CD4-positive, alpha-beta memory T cell (primary cell): ENCODE results near the gene FRMD1. TPM values are rescaled to one million over a fixed set of nuclear protein-coding genes. Genes with fewer than 3 reads are reported as not detected.

ENCODE experiments used
- CTCF ChIA-PET: fragments of 350-600 bp; sonication (Branson Sonifier 250); formaldehyde crosslinking; loops from one replicate; lab custom pipeline; 2021; ENCODE audit warnings: inconsistent platforms; ENCODE audit not compliant: partially characterized antibody; lab: Charles Lee
- POLR2A ChIA-PET: fragments of 350-600 bp; sonication (Branson Sonifier 250); formaldehyde crosslinking; loops from one replicate; lab custom pipeline; 2021; ENCODE audit not compliant: partially characterized antibody; lab: Charles Lee
- DNase-seq, 5 donors: peaks; one replicate each; pipeline versions ENCODE4 v3.0.0 to v3.0.0-alpha.2; 2020 to 2022; ENCODE audit warnings: mixed read lengths in 1 of 5
- H3K27ac ChIP-seq: one replicate; pipeline ENCODE4 v1.7.0; 2013; ENCODE audit warnings: low read depth, low read length
- H3K27me3 ChIP-seq: 2 replicates; pipeline ENCODE4 v1.7.0; 2013; ENCODE audit warnings: mild to moderate bottlenecking, low read length, moderate library complexity; ENCODE audit not compliant: insufficient read depth
- H3K36me3 ChIP-seq: 2 replicates; pipeline ENCODE4 v1.7.0; 2013; ENCODE audit warnings: mild to moderate bottlenecking, low read length, moderate library complexity; ENCODE audit not compliant: insufficient read depth
- H3K4me1 ChIP-seq: 2 replicates; pipeline ENCODE4 v1.7.0; 2013; ENCODE audit warnings: mild to moderate bottlenecking, low read length, moderate library complexity; ENCODE audit not compliant: insufficient read depth
- H3K4me3 ChIP-seq, 2 donors: one replicate each; pipeline ENCODE4 v1.7.0; 2013; ENCODE audit warnings: low read length in 2 of 2, mild to moderate bottlenecking in 1 of 2
- H3K9me3 ChIP-seq, 2 donors: one replicate each; pipeline ENCODE4 v1.7.0; 2013; ENCODE audit warnings: low read length in 2 of 2, control low read depth in 1 of 2; ENCODE audit not compliant: control insufficient read depth in 1 of 2
- H3K27ac Mint-ChIP-seq, 7 donors: one replicate each; pipeline ENCODE4 v1.8.0; 2020 to 2021; ENCODE audit warnings: mixed read lengths in 7 of 7, mild to moderate bottlenecking in 6 of 7, inconsistent platforms in 3 of 7, moderate library complexity in 3 of 7
- H3K27me3 Mint-ChIP-seq, 2 donors: one replicate each; pipeline ENCODE4 v1.8.0; 2020 to 2021; ENCODE audit warnings: mixed read lengths in 2 of 2
- H3K36me3 Mint-ChIP-seq, 2 donors: one replicate each; pipeline ENCODE4 v1.8.0; 2020 to 2021; ENCODE audit warnings: mixed read lengths in 2 of 2, inconsistent platforms in 1 of 2, mild to moderate bottlenecking in 1 of 2
- H3K4me1 Mint-ChIP-seq, 4 donors: one replicate each; pipeline ENCODE4 v1.8.0; 2020 to 2021; ENCODE audit warnings: mixed read lengths in 4 of 4, mild to moderate bottlenecking in 1 of 4
- H3K4me3 Mint-ChIP-seq, 8 donors: one replicate each; pipeline ENCODE4 v1.8.0; 2020 to 2021; ENCODE audit warnings: mixed read lengths in 8 of 8, mild to moderate bottlenecking in 7 of 8, moderate library complexity in 6 of 8, inconsistent platforms in 3 of 8
- H3K9me3 Mint-ChIP-seq, 8 donors: one replicate each; pipeline ENCODE4 v1.8.0; 2020 to 2021; ENCODE audit warnings: mixed read lengths in 8 of 8, mild to moderate bottlenecking in 5 of 8, inconsistent platforms in 3 of 8, moderate library complexity in 1 of 8
- intact Hi-C: fragments of 100-400 bp; cut with micrococcal nuclease; formaldehyde crosslinking; loops from one replicate; pipeline ENCODE4 v1.15.1; 2023
- polyA plus RNA-seq, 2 donors: library from polyadenylated mRNA; unstranded; fragments of 300-500 nt; fragmentation: Illumina TruSeq; gene quantifications; one replicate each; pipeline ENCODE4 v1.2.3, GENCODE V29; 2021
- total RNA-seq, 2 experiments: library from RNA; stranded (reverse); gene quantifications; one replicate each; pipeline ENCODE4 v1.2.3, GENCODE V29; 2021

The FRMD1 gene
- total and polyA plus RNA-seq, 4 experiments from 2014 or later: not detected

DNA sequence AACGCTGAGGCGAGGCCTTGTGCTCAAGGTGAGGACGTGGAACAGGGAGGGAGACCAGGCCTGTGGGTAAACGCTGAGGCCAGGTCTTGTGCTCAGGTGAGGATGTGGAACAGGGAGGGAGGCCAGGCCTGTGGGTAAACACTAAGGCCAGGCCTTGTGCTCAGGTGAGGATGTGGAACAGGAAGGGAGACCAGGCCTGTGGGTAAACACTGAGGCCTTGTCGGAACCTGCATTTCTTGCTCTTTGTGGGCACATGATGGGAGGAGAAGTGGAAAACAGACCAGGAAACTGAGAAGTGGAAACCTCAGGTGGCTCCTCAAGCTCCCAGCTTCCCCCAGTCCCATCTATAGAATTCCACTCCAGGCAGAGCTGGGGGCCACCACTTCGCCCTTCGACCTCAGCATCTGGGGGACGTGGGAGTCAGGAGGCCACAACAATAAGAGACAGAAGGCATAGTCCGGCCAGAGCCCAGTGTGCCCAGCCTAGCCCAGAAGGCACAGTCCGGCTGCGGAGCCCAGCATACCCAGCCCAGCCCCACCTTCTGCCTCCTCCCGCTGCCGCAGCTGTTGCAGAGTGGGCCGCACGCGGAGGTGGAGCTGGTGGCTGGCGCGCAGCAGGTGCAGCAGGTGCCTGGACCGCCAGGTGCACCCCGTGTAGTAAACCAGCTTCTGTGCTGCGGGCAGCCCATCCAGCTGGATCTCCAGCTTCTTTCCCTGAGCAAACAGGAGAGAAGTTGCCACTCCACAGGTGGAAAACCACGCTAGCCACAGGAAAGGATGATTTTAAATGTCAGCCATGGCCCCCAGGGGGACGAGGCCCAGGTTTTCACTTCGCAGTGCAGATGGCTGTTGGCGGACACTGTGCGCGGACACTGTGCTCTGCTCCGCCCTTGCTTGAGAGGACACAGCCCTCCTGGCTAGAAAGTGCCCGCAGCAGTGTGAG, 17.5 kb downstream of the FRMD1 start:
- Mint-ChIP-seq H3K36me3 (no peaks in the 10 kb centered on the region), H3K27me3 (no peaks in the 10 kb centered on the region), H3K27ac (no peak overlapping the region), H3K9me3 (no peaks in the 10 kb centered on the region), H3K4me3 (no peak overlapping the region), H3K4me1 (no peaks in the 10 kb centered on the region)
- Histone ChIP-seq H3K36me3 (no peaks in the 10 kb centered on the region), H3K27ac (no peak overlapping the region), H3K27me3 (no peaks in the 10 kb centered on the region), H3K4me1 (no peaks in the 10 kb centered on the region), H3K9me3 (no peaks in the 10 kb centered on the region), H3K4me3 (no peak overlapping the region)
- DNase-seq: peak in 1 of 5 donors; percentile 7
- intact Hi-C loops: no loop called here
- ChIA-PET CTCF (no interaction called here), POLR2A (no interaction called here)

GRCh38 chr6:168060521-168060931, 18.5 kb downstream of the FRMD1 start:
- no peaks in the 10 kb centered on the region for H3K9me3 Mint-ChIP-seq
- H3K4me1 Mint-ChIP-seq: no peaks in the 10 kb centered on the region
- Histone ChIP-seq H3K27me3 (no peaks in the 10 kb centered on the region), H3K27ac (no peak overlapping the region), H3K4me3 (no peak overlapping the region), H3K36me3 (no peaks in the 10 kb centered on the region), H3K4me1 (no peaks in the 10 kb centered on the region), H3K9me3 (no peaks in the 10 kb centered on the region)
- intact Hi-C loops: no loop called here
- CTCF ChIA-PET: no interaction called here
- no peak overlapping the region for H3K4me3 Mint-ChIP-seq
- H3K27me3 Mint-ChIP-seq: no peaks in the 10 kb centered on the region
- POLR2A ChIA-PET: no interaction called here
- no peak overlapping the region for H3K27ac Mint-ChIP-seq
- DNase-seq: peak in 1 of 5 donors; percentile 26
- no peaks in the 10 kb centered on the region for H3K36me3 Mint-ChIP-seq

GRCh38 chr6:168058691-168059551, 20.1 kb downstream of the FRMD1 start:
- H3K27me3 ChIP-seq: no peaks in the 10 kb centered on the region
- no peaks in the 10 kb centered on the region for H3K36me3 ChIP-seq
- Mint-ChIP-seq H3K4me1 (no peaks in the 10 kb centered on the region), H3K4me3 (no peak overlapping the region), H3K27me3 (no peaks in the 10 kb centered on the region), H3K27ac (no peak overlapping the region), H3K36me3 (no peaks in the 10 kb centered on the region), H3K9me3 (no peaks in the 10 kb centered on the region)
- H3K4me1 ChIP-seq: no peaks in the 10 kb centered on the region
- CTCF ChIA-PET: no interaction called here
- no peak overlapping the region for H3K4me3 ChIP-seq
- POLR2A ChIA-PET: no interaction called here
- H3K9me3 ChIP-seq: no peaks in the 10 kb centered on the region
- intact Hi-C loops: no loop called here
- peak in 1 of 5 donors; percentile 30 for DNase-seq
- H3K27ac ChIP-seq: no peak overlapping the region

DNA sequence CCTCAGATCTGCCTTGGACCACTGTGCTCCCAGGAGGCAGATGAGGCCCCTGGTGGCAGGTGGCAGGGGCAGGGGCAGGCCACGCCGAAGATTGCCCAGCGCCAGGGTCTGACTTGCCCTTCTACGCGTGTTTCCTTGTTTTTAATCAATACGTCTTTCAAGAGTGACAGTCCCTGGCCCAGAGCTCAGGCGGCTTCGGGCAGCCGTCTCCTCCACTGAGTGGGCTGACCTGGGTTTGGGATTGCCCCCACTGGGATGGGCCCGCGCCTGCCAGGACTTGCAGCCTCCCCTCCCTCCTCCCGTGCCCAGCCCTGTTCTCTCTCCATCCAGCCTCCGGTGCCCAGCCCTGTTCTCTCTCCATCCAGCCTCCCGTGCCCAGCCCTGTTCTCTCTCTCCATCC, 21.2 kb downstream of the FRMD1 start:
- H3K36me3 ChIP-seq: no peaks in the 10 kb centered on the region
- Mint-ChIP-seq H3K36me3 (no peaks in the 10 kb centered on the region), H3K27ac (no peak overlapping the region), H3K4me3 (no peak overlapping the region), H3K27me3 (no peaks in the 10 kb centered on the region), H3K4me1 (no peaks in the 10 kb centered on the region), H3K9me3 (no peaks in the 10 kb centered on the region)
- no peak for DNase-seq
- intact Hi-C loops: no loop called here
- H3K4me1 ChIP-seq: no peaks in the 10 kb centered on the region
- ChIA-PET CTCF (no interaction called here), POLR2A (no interaction called here)
- H3K27me3 ChIP-seq: no peaks in the 10 kb centered on the region
- no peaks in the 10 kb centered on the region for H3K9me3 ChIP-seq
- no peak overlapping the region for H3K27ac ChIP-seq
- no peak overlapping the region for H3K4me3 ChIP-seq

DNA sequence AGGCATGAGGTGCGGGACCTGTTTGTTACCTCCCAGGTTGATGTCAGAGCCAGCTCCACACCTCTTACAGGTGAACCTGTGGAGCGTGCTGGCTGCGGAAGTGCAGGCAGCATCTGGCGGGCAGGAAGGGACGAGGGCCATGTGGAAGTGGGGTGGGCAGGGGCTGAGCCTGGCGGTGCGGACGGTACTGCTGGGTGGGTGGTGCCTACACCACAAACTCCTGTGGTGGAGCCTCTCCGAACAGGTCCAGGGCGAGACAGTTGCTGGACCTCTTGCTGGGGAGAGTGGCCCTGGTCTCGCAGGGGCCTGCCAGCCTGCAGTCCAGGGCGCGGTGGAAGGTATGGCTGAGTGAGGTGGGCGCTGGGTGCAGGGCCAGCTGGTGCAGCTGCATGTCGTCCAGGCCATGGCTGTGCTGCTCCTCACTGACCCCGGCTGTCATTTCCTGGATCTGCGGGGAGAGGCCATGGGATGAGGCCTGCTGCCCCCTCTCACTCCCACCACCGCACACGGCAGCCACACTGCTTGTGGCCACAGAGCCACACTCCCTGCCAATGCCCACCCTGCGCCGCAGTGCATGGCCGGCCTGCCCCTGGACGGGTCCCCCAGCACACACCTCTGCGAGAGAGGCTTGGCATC, 22.0 kb downstream of the FRMD1 start:
- no peaks in the 10 kb centered on the region for H3K27me3 ChIP-seq
- no peak overlapping the region for H3K4me3 Mint-ChIP-seq
- no peak for DNase-seq
- no peaks in the 10 kb centered on the region for H3K9me3 Mint-ChIP-seq
- no peak overlapping the region for H3K4me3 ChIP-seq
- no peak overlapping the region for H3K27ac ChIP-seq
- no peaks in the 10 kb centered on the region for H3K36me3 Mint-ChIP-seq
- no peaks in the 10 kb centered on the region for H3K27me3 Mint-ChIP-seq
- no peaks in the 10 kb centered on the region for H3K9me3 ChIP-seq
- no peaks in the 10 kb centered on the region for H3K4me1 ChIP-seq
- no peaks in the 10 kb centered on the region for H3K36me3 ChIP-seq
- intact Hi-C loops: no loop called here
- ChIA-PET POLR2A (no interaction called here), CTCF (no interaction called here)
- no peak overlapping the region for H3K27ac Mint-ChIP-seq
- no peaks in the 10 kb centered on the region for H3K4me1 Mint-ChIP-seq

- H3K9me3 ChIP-seq: no peaks in the 10 kb centered on the region
- intact Hi-C loops: no loop called here
- DNase-seq: no peak
- Mint-ChIP-seq H3K27me3 (no peaks in the 10 kb centered on the region), H3K36me3 (no peaks in the 10 kb centered on the region), H3K4me3 (no peak overlapping the region), H3K4me1 (no peaks in the 10 kb centered on the region), H3K9me3 (no peaks in the 10 kb centered on the region), H3K27ac (no peak overlapping the region)
- ChIA-PET POLR2A (no interaction called here), CTCF (no interaction called here)
- no peak overlapping the region for H3K27ac ChIP-seq
- H3K27me3 ChIP-seq: no peaks in the 10 kb centered on the region
- no peak overlapping the region for H3K4me3 ChIP-seq
- no peaks in the 10 kb centered on the region for H3K4me1 ChIP-seq
- H3K36me3 ChIP-seq: no peaks in the 10 kb centered on the region
Measured at GRCh38 chr6:168055696-168056489, 23.1 kb downstream of the FRMD1 start.
